GM12874 (cell line): ENCODE data around the gene FANCC.

Experiments
- TF ChIP-seq, protein P1 (sequence below): IDR thresholded peaks from 2 replicates; pipeline ENCODE4 v1.5.1; 2011; ENCODE audit warnings: low read depth, mild to moderate bottlenecking, control low read depth, low read length, moderate library complexity; ENCODE audit not compliant: insufficient read depth

FANCC gene

DNA sequence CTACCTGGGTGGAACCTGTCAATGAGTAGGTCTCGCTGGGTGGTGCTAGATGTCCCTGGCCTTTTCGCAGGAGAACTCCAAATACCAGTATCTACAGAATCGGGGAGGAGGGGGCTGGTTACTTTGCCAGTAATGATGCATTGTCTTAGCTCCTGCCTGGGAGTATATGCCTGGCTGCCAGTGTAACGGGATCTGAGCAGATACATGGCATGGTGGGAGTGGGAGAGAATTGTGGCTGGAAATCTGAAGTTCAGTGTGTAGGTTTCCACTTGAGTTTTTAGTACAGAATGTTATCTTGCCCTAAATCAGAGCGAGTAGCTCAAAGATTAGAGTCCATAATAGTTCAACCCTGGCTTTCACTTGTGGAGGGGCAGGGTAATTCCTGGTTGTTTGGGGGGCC lies 38.0 kb upstream of the FANCC start:
- TF ChIP-seq, protein P1, sequence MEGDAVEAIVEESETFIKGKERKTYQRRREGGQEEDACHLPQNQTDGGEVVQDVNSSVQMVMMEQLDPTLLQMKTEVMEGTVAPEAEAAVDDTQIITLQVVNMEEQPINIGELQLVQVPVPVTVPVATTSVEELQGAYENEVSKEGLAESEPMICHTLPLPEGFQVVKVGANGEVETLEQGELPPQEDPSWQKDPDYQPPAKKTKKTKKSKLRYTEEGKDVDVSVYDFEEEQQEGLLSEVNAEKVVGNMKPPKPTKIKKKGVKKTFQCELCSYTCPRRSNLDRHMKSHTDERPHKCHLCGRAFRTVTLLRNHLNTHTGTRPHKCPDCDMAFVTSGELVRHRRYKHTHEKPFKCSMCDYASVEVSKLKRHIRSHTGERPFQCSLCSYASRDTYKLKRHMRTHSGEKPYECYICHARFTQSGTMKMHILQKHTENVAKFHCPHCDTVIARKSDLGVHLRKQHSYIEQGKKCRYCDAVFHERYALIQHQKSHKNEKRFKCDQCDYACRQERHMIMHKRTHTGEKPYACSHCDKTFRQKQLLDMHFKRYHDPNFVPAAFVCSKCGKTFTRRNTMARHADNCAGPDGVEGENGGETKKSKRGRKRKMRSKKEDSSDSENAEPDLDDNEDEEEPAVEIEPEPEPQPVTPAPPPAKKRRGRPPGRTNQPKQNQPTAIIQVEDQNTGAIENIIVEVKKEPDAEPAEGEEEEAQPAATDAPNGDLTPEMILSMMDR: no peak

DNA sequence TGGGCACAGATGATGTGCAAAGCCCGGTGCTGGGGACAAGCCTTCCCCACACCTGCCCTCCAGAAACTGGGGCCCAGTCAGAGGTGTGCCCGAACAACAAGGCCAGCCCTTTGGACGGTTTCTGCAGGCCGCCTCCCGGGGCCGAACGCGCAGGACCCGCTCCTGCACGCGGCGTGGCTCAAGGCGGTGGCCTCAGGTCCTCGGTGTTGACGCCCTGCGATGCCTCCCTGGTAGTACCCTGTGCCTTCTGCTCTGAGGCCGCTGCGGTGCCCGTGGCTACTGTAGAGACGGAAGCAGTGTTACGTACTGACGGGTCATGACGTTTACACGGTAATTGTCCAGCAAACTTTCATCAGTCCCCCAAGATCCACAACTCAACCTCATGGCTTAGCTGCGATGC lies 33.5 kb upstream of the FANCC start:
- TF ChIP-seq, protein P1: no peak

DNA sequence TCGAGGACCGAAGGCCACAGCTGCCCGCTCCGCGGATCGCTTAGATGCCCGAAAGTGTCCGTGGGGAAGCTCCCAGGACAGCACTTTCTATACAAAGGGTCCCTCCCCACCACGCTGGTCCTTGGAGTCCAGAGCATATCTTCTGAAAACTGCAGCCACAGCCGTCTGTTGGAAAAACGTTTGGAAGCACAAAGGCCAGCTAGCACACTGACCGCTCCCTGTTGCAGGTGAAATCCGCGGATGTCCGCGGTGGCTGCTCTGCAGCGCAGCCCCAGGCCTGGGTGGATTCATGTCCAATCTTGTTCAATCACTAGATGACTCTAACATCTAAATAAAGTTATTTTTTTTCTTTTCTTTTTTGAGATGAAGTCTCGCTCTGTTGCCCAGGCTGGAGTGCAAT lies 32.8 kb upstream of the FANCC start:
- TF ChIP-seq, protein P1: no peak

DNA sequence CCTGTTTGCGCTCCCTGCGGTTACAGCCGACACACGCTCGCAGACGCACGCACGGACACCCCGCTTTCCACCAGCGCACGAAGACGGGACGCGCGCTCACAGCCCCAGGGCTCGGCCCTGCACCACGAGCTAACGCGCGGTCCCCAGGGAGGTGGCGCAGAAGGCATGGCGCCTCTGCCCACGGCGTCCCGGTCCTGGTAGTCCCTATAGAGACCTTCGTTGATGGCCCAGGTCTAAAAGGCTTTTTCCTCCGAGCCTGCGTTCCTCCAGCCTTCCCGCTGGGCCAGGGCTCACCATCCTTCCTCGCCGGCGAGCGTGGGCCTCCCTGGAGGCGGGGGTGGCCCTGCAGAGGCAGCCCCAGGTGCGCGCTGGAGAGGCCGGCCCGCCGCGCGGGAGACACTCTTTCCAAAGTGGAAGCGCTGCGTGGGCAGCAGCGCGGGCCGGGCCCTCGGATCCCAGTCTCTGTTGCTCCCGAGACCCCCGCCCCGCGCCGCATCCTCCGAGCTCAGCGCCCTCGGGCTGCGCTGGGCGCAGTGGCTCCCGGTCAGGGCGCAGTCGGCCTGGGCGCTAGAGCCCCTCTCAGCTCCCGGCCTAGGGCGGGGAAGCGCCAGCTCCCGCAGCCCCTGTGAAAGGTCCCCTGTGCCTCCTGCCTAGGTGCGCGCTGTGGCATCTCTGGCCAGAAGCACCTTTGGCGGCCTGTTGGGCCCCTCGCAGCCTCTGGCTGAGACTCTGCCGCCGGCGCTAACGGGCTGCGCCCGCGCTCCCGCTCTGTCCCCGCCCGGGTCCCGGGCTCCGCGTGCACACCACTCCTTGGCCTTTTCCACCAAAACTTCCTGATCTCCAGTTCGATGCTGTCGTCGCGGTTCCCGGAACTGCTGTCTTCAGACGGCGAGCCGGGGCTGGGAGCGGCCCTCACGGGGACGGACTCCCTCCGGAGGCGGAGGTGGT lies 31.9 kb upstream of the FANCC start:
- TF ChIP-seq, protein P1: no peak

DNA sequence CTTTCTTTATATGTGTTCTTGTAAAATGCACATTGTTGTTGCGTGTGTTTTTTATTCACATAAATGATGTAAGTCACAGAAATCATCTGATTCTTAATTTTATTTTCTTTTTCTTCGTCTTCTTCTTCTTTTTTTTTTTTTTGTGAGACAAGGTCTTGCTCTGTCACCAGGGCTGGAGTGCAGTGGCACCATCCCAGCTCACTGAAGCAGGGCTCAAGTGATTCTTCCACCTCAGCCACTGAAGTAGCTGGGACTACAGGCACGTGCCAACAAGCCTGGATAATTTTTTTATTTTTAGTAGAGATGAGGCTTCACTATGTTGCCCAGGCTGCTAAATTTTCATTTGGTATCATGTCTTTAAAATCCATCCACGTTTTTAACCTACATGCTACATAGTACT lies 28.5 kb upstream of the FANCC start:
- TF ChIP-seq, protein P1: no peak

DNA sequence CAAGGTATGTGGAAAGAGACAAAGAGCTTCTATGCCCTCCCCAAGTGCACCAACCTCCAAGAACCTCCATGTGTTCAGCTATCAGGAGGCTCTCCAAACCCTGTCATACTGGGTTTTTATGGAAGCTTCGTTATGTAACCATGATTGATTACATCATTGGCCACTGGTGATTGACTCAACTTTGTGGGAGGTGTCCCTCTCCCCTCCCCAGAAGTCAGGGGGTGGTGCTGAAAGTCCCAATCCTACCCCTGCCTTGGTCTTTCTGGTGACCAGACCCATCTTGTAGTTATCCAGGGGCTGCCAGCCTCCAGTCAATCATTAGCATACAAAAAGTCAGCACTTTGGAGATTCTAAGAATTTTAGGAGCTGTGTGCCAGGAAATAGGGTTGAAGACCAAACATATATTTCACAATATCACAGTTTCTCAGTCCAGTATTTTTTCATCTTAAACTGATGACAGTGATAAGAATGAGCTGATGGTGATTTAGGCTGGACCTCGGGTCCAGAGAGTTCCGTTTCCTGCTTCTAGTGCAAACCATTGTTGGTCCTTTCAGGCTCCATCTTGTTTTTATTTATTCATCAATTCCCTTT lies 27.3 kb upstream of the FANCC start:
- TF ChIP-seq, protein P1: no peak

DNA sequence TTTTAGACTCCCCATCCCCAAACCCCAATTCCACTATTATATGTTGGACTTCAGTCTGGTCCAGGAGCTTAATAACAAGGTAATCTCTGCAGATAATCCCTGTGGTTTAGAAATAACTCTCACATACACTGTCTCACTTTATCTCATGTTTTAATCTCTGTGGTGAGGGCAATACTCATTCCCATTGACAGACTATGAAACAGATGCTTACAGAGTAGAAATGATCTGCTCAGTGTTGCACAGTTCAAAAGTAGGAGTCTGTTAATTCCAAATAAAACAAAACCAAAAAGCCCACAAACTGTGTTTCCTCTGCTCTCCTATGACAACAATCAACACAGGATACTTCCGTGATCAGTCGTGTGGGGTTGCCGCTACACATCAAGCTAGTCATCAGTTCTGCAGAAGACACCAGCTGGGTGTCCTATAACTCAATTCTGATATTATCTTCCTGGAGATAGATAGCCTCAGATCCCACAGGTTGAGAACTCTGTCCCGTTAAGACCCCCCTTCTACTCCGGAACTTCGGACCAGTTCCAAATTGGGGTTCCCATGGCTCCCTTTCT lies 26.3 kb upstream of the FANCC start:
- TF ChIP-seq, protein P1: no peak
